Panc1 (cell line): ENCODE data around the gene ANK3.

Source experiments
- CTCF ChIP-seq: fragments of 450-650 bp; IDR thresholded peaks from 2 replicates; pipeline ENCODE4 v1.5.1; 2017; ENCODE audit warnings: mild to moderate bottlenecking
- TCF7L2 ChIP-seq: IDR thresholded peaks from 2 replicates; pipeline ENCODE4 v1.6.1; 2011; ENCODE audit warnings: mild to moderate bottlenecking, low read depth, low read length, inconsistent platforms

- TF ChIP-seq CTCF (no peak), TCF7L2 (no peak)
Observed at GRCh38 chr10:60281792-60282353, 107.8 kb downstream of the ANK3 start.
